ENCODE results near the gene DNAAF6. TPM values are rescaled to one million over a fixed set of nuclear protein-coding genes. Genes with fewer than 3 reads are reported as not detected.

DNAAF6 gene
- total and polyA plus RNA-seq, 2 experiments from 2014 or later, result not detected

GRCh38 chrX:107206697-107207065 lies 270 bp downstream of the DNAAF6 start (continued):
- TF ChIP-seq CTCF (conservative IDR thresholded peaks at IDR 0.05; ENCODE audit: low read depth in 2 of 2) (no peak), ZNF114 (CRISPR knock-in tag; IDR thresholded peaks at IDR 0.05) (no peak), EZH2 (IDR thresholded peaks at IDR 0.05; ENCODE audit: low read depth, unreplicated experiment) (no peak), EZH2phosphoT487 (IDR thresholded peaks at IDR 0.05; ENCODE audit: unreplicated experiment) (no peak), STAT1 (IDR thresholded peaks at IDR 0.05; ENCODE audit: unreplicated experiment) (no peak), REST (IDR thresholded peaks at IDR 0.05; ENCODE audit: unreplicated experiment) (no peak), JUNB (IDR thresholded peaks at IDR 0.05; ENCODE audit: unreplicated experiment) (no peak), ETS1 (IDR thresholded peaks at IDR 0.05) (no peak), NANOG (IDR thresholded peaks at IDR 0.05; ENCODE audit: borderline replicate concordance) (no peak), ZNF331 (CRISPR knock-in tag; IDR thresholded peaks at IDR 0.05; ENCODE audit: low read depth) (no peak), CREB1 (CRISPR knock-in tag; IDR thresholded peaks at IDR 0.05; ENCODE audit: low read depth) (no peak), POLR2AphosphoS5 (IDR thresholded peaks at IDR 0.05; ENCODE audit: low read depth) (no peak)

GRCh38 chrX:107207089-107207488 lies 678 bp downstream of the DNAAF6 start:
- Histone ChIP-seq H3F3A (replicated peaks; ENCODE audit: low read depth) (no peaks in the 10 kb centered on the region), H3K4me2 (no peak overlapping the region), H3K27me3 (ENCODE audit: insufficient read depth) (no peaks in the 10 kb centered on the region), H3K36me3 (ENCODE audit: insufficient read depth) (no peaks in the 10 kb centered on the region), H3K4me1 (ENCODE audit: insufficient read depth) (peaks cover 11% of the 10 kb centered on the region; the same call in 1 of the 2 replicates), H2AFZ (no peak overlapping the region), H3K9me2 (ENCODE audit: insufficient read depth) (no peaks in the 10 kb centered on the region), H3K79me2 (replicated peaks; ENCODE audit: insufficient read depth) (no peaks in the 10 kb centered on the region), H3K4me3 (no peak overlapping the region), H4K20me1 (replicated peaks; ENCODE audit: insufficient read depth) (no peaks in the 10 kb centered on the region), H3K27ac (ENCODE audit: low read depth) (no peak overlapping the region)
- Mint-ChIP-seq H3K27me3 (ENCODE audit: insufficient read depth, low read depth, poor library complexity) (peaks cover 3% of the 10 kb centered on the region), H3K27ac (no peak overlapping the region), H3K9me3 (no peaks in the 10 kb centered on the region), H3K4me1 (peaks cover 10% of the 10 kb centered on the region; the same call in 2 of the 3 replicates), H3K4me3 (no peak overlapping the region), H3K36me3 (ENCODE audit: low read depth) (no peaks in the 10 kb centered on the region)
- DNase-seq (ENCODE audit: low spot score) (no peak), ATAC-seq (no peak)
- TF ChIP-seq ETS1 (IDR thresholded peaks at IDR 0.05) (no peak), EZH2phosphoT487 (IDR thresholded peaks at IDR 0.05; ENCODE audit: unreplicated experiment) (no peak)
